H1 (cell line): Measurements from ENCODE around the gene P2RY8. TPM values are rescaled to one million over a fixed set of nuclear protein-coding genes. Genes with fewer than 3 reads are reported as not detected.

Source experiments
- CTCF ChIP-seq, 3 experiments: IDR thresholded peaks; 1 replicate in 2 of 3; 2 replicates in 1 of 3; pipeline versions ENCODE4 v1.5.1 to v1.6.1; 2011; ENCODE audit warnings: low read length in 3 of 3, mild to moderate bottlenecking in 3 of 3, inconsistent platforms in 2 of 3, low read depth in 1 of 3, moderate library complexity in 1 of 3; ENCODE audit not compliant: insufficient read depth in 1 of 3; ENCODE audit errors: control extremely low read depth in 1 of 3
- JUND ChIP-seq: IDR thresholded peaks from 2 replicates; pipeline ENCODE4 v1.6.1; 2011; ENCODE audit warnings: mild to moderate bottlenecking, improper control_type of control experiment, low read length
- NRF1 ChIP-seq: IDR thresholded peaks from 2 replicates; pipeline ENCODE4 v1.6.1; 2011; ENCODE audit warnings: mild to moderate bottlenecking, low read depth, low read length, improper control_type of control experiment
- POLR2A ChIP-seq, 2 experiments: IDR thresholded peaks; 1 replicate in 1 of 2; 2 replicates in 1 of 2; pipeline ENCODE4 v1.6.1; 2011; ENCODE audit warnings: low read depth in 2 of 2, low read length in 2 of 2, mild to moderate bottlenecking in 2 of 2; ENCODE audit errors: control extremely low read depth in 1 of 2
- TEAD4 ChIP-seq: IDR thresholded peaks from 2 replicates; pipeline ENCODE4 v1.6.1; 2012; ENCODE audit warnings: low read depth, low read length, inconsistent platforms, mixed read lengths
- ZNF274 ChIP-seq: IDR thresholded peaks from 2 replicates; pipeline ENCODE4 v1.7.0; 2012; ENCODE audit warnings: low read length, borderline replicate concordance; ENCODE audit errors: extremely low read depth
- polyA plus RNA-seq, 7 experiments: library from polyadenylated mRNA; depleted of rRNA in 3 of 7; stranded (reverse) in 5 of 7; unstranded in 2 of 7; fragments of >200 nt in 5 of 7; fragments of 200-250 nt in 2 of 7; gene quantifications; 1 replicate in 5 of 7; 2 replicates in 1 of 7; 4 replicates in 1 of 7; pipeline versions ENCODE4 v1.2.1 to v1.2.3, GENCODE V29; 2011 to 2013; ENCODE audit warnings: missing spikeins in 2 of 7, mixed read lengths in 2 of 7
- total RNA-seq: library from RNA; stranded (reverse); fragmentation: NEBNext Ultra II Directional; extraction: Animal tissue kit (Norgen Biotek cat#: 25700); gene quantifications from 2 replicates; pipeline ENCODE4 v1.2.1, GENCODE V29; 2021

The P2RY8 gene
- total and polyA plus RNA-seq, 2 of the 8 experiments (the other 6 are each of a cell fraction or from before 2014, with no cell fraction given), result 0.09 to 0.15 TPM

GRCh38 chrX:1500701-1501624 is 36.0 kb downstream of the P2RY8 start (continued):
- TF ChIP-seq NRF1 (no peak), JUND (no peak), CTCF (IDR thresholded peaks at IDR 0.05; ENCODE audit: control extremely low read depth in 1 of 3, insufficient read depth in 1 of 3, low read depth in 1 of 3, low read length in 3 of 3) (no peak), POLR2A (IDR thresholded peaks at IDR 0.05; ENCODE audit: control extremely low read depth in 1 of 2, low read depth in 2 of 2, low read length in 2 of 2) (no peak), TEAD4 (no peak), ZNF274 (no peak)
- TF ChIP-seq, all 59 proteins: peak for 0
